GM10266 (cell line): ENCODE results near the gene RAB24.

Experiments
- DNase-seq: peaks from one replicate; pipeline ENCODE4 v3.0.0; 2012; ENCODE audit errors: extremely low spot score
- CTCF ChIP-seq: IDR thresholded peaks from 2 replicates; pipeline ENCODE4 v1.5.1; 2012; ENCODE audit warnings: mild to moderate bottlenecking, low read depth; ENCODE audit not compliant: control insufficient read depth, insufficient read depth; ENCODE audit errors: missing control alignments

RAB24 gene

GRCh38 chr5:177253252-177253651 is 50.3 kb downstream of the RAB24 start:
- TF ChIP-seq CTCF, result no peak
- no peak for DNase-seq
